RWPE2 (cell line): Measurements from ENCODE around the gene SPATA33.

Experiments
- ATAC-seq: fragments of 200-7000 bp; cut with Tn5 transposase; 3 replicates; pipeline ENCODE4 v1.9.1; 2021; ENCODE audit warnings: low read depth
- DNase-seq: peaks from one replicate; pipeline ENCODE4 v3.0.0-alpha.2; 2020; ENCODE audit warnings: low spot score
- H3K27ac ChIP-seq: fragments of 450-650 bp; 2 replicates; pipeline ENCODE4 v1.5.1; 2017; ENCODE audit warnings: mild to moderate bottlenecking; ENCODE audit not compliant: poor library complexity, severe bottlenecking
- H3K27me3 ChIP-seq: fragments of 250-450 bp; sonication (Bioruptor Pico); 2 replicates; pipeline ENCODE4 v1.5.1; 2021; ENCODE audit warnings: mild to moderate bottlenecking, moderate library complexity; ENCODE audit not compliant: insufficient read depth, poor library complexity, severe bottlenecking
- H3K36me3 ChIP-seq: fragments of 250-450 bp; sonication (Bioruptor Pico); 2 replicates; pipeline ENCODE4 v1.5.1; 2020; ENCODE audit warnings: low read depth, mild to moderate bottlenecking, moderate library complexity
- H3K4me1 ChIP-seq: fragments of 250-450 bp; sonication (Bioruptor Pico); 2 replicates; pipeline ENCODE4 v1.5.1; 2021; ENCODE audit warnings: mild to moderate bottlenecking, moderate library complexity; ENCODE audit not compliant: insufficient read depth, poor library complexity, severe bottlenecking
- H3K4me3 ChIP-seq: fragments of 250-450 bp; sonication (Bioruptor Pico); 2 replicates; pipeline ENCODE4 v1.5.1; 2021; ENCODE audit warnings: mild to moderate bottlenecking, moderate library complexity; ENCODE audit not compliant: severe bottlenecking
- H3K9me3 ChIP-seq: fragments of 250-450 bp; sonication (Bioruptor Pico); 2 replicates; pipeline ENCODE4 v1.5.1; 2021; ENCODE audit warnings: mild to moderate bottlenecking, moderate library complexity; ENCODE audit not compliant: severe bottlenecking
- CTCF ChIP-seq: fragments of 450-650 bp; IDR thresholded peaks from one replicate; pipeline ENCODE4 v1.5.1; 2017; ENCODE audit warnings: mild to moderate bottlenecking, moderate library complexity; ENCODE audit not compliant: poor library complexity, severe bottlenecking

SPATA33 gene

GRCh38 chr16:89621136-89621697 is 36.4 kb upstream of the SPATA33 start:
- no peaks in the 10 kb centered on the region for H3K36me3 ChIP-seq
- H3K4me3 ChIP-seq, result no peak overlapping the region
- ATAC-seq, result no peak
- H3K27ac ChIP-seq, result no peak overlapping the region
- no peaks in the 10 kb centered on the region for H3K9me3 ChIP-seq
- no peaks in the 10 kb centered on the region for H3K27me3 ChIP-seq
- H3K4me1 ChIP-seq, result no peaks in the 10 kb centered on the region
- no peak for TF ChIP-seq CTCF
- DNase-seq, result peak; percentile 55

GRCh38 chr16:89621698-89622409 is 35.8 kb upstream of the SPATA33 start:
- DNase-seq (peak; percentile 55), ATAC-seq (no peak)
- Histone ChIP-seq H3K4me3 (no peak overlapping the region), H3K4me1 (no peaks in the 10 kb centered on the region), H3K27ac (no peak overlapping the region), H3K9me3 (no peaks in the 10 kb centered on the region), H3K36me3 (no peaks in the 10 kb centered on the region), H3K27me3 (no peaks in the 10 kb centered on the region)
- TF ChIP-seq CTCF, result no peak

- no peak overlapping the region for H3K4me3 ChIP-seq
- H3K27me3 ChIP-seq, result no peaks in the 10 kb centered on the region
- H3K36me3 ChIP-seq, result no peaks in the 10 kb centered on the region
- no peak for TF ChIP-seq CTCF
- no peaks in the 10 kb centered on the region for H3K9me3 ChIP-seq
- peak; percentile 52; the same call in 2 of the 3 replicates for ATAC-seq
- DNase-seq, result peak; percentile 62
- H3K4me1 ChIP-seq, result no peaks in the 10 kb centered on the region
- no peak overlapping the region for H3K27ac ChIP-seq
These were observed 34.0 kb upstream of the SPATA33 start for GRCh38 chr16:89623511-89624261.

GRCh38 chr16:89624777-89625761 is 32.6 kb upstream of the SPATA33 start:
- Histone ChIP-seq H3K36me3 (no peaks in the 10 kb centered on the region), H3K4me1 (no peaks in the 10 kb centered on the region), H3K4me3 (no peak overlapping the region), H3K9me3 (no peaks in the 10 kb centered on the region), H3K27me3 (no peaks in the 10 kb centered on the region), H3K27ac (no peak overlapping the region)
- no peak for DNase-seq
- ATAC-seq, result no peak
- no peak for TF ChIP-seq CTCF
